IPS-NIHi7 (cell line): ENCODE data around the gene MAGIX.
"Not testable (repeated sequence)": the region's sequence is repeated elsewhere in the genome, so short reads cannot be mapped to it uniquely, and the experiment has no call there.

Experiments
- DNase-seq: peaks from one replicate; pipeline ENCODE4 v3.0.0; 2012; ENCODE audit warnings: mixed read lengths; ENCODE audit errors: extremely low spot score

The MAGIX gene

DNA sequence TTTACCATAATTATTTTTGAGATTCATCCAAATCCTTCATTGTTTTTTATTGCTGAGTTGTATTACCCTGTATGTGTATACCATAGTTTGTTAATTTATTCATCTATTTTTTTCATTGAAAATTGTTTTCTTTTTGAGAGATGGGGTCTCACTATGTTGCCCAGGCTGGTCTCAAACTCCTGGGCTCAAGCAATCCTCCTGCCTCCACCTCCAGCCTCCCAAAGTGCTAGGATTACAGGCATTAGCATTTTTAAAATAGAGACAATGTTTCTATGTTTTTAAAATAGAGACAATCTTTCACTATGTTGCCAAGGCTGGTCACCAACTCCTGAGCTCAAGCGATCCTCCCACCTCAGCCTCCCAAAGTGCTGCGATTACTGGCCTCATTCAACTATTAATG is 1.6 kb upstream of the MAGIX start:
- DNase-seq, result no peak

- no peak for DNase-seq
Observed at GRCh38 chrX:49161632-49162031, 926 bp upstream of the MAGIX start.

DNA sequence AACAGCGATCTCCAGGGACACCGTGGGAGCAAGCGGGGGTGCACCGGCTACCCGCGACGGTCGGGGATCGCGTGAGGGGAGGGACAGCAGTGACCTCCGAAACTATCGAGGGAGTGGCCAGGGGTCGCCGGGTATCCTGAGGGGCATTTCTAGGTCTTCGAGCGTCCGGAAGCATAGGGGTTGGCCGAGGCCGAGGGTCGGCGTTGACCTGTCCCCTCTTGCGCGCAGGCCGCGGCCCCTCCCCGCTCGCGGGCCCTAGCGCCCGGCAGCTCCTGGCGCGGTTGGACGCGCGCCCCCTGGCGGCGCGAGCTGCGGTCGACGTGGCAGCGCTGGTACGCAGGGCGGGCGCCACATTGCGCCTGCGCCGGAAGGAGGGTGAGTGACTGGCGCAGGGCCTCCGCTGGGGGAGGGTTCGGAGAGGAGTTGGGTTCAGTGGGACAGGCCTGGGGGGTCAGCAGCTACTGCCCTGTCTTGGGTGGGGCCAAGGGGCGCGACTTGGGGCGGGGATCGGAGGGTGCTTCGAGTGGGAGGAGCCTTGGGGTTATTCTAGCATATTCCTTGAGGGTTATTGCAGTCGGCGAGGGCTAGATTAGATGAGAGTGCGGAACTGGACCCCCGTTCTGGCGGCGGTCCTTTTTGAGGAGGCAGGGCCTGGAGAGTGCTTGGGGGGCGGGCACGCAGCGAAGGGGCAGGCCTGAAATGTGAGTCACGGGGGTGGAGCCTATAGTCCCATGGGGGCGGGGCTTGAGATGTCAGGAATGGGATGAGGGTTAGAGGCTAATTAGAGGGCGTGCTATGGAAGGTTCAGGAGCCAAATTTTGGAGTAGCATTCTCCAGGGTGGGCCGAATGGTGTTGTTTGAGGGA is 1.2 kb downstream of the MAGIX start:
- peak; percentile 65 for DNase-seq

DNA sequence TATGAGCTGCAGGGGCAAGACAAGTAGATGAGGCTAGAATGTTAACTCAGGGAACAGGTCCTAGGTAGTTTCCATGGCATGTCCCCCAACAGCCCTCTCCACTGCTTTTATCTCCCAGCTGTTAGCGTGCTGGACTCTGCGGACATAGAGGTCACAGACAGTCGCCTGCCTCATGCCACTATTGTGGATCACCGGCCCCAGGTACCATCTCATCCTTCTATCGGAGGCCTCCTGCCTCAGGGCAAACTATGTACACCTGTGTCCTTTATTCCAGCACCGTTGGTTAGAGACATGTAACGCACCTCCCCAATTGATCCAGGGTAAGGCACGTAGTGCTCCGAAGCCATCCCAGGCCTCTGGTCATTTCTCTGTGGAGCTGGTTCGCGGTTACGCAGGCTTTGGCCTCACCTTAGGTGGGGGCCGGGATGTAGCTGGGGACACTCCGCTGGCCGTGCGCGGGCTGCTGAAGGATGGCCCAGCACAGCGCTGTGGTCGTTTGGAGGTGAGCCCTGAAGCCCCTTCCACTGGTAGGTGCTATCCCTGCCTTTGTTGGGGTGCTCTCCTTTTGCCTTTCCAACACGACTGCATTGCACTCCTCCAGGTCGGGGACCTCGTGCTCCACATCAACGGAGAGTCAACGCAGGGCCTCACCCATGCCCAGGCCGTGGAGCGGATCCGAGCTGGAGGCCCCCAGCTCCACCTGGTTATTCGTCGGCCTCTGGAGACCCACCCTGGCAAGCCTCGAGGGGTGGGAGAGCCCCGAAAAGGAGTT is 2.2 kb downstream of the MAGIX start:
- no peak for DNase-seq

DNA sequence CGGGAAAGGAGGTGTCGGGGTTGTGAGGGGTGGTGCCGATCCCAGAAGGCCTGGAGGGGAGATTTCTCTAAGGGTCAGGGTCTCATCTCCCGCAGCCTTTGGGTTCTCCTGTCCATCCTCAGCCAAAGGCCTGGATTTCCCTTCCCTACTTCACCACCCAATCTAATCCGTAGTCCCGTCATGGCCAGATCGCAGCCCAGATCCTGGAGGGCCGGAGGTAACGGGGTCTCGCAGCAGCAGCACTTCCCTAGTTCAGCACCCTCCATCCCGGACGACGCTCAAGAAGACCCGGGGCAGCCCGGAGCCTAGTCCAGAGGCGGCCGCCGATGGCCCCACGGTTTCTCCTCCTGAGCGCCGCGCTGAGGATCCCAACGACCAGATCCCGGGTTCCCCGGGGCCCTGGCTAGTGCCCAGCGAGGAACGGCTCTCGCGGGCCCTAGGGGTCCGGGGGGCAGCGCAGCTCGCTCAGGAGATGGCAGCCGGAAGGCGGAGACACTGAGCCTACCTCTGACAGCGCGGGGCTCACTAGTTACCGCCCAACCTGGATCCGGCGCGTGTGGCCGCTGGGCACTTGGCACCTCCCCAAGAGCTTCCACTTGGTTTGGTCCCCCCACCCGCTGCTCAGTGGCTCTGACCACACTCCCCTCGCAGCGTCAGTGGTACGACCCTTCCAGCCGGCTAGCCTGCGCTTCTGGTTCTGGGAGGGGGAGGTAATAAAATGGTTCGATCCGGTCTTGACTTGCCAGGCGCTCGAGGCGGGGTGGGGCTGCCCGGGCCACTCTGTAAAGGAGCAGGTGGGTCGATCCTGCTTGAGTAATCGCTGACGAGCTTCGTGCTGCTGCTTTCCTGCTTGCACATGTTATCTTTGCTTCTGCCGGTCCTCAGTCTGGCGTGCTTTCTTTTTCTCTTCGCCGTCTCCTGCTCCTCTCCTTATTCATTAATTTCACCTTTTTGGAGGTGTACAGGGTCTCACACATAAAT is 3.6 kb downstream of the MAGIX start:
- peak; percentile 63 for DNase-seq

DNA sequence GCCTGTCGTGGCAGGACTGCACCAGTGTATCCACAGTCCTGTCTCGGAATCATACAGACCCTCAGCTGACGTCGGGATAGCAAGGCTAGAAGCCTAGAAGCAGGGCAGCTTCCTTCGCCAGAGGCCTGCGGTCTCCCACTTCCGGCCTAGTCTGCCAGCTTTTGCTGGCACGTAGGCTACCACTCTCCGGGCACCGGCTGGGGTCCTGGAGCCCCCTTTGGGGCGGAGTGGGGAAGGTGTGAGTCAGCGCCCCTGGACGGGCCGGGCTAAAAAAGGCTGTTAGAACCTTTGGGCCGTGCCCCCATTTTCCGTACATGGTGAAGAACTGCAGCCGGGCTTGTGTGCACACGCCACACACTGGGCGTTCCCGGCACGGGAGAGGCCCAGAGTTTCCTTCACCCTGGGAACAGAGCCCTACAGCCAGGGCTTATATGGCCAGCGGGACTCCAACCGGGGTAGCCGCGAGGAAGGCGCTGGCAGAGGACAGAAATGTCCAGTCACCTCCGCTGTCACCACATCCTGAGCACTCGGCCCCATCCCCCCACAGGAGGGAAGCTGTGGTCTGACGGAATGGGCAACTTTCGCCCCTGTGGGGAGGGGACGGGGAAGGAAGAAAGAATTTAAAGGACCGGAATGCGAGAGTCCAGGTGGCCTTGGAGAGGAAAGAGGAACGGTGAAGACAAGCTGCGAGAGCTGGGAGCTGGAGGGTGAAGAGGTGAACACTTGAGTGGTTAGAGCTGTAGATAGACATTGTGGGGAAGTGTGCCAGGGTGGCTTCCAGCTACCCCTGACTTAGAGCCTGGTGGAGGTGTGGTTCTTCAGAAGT is 4.6 kb downstream of the MAGIX start:
- no peak for DNase-seq

DNA sequence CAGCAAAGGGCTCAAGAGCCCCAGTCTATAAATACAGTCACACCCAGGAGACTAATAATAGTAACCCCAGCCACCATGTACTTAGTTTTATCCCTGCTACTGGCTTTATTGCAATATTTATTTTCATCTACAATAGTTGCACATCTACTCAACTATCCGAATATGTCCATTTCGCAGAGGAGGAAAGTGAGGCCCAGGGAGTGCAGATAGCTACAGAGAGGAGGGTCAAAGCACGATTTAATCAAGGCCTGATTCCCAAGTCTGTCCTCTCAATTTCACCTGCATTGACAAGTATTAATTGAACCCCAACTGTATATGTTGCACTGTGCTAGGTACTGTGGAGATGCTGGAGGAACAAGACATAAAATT is 5.2 kb downstream of the MAGIX start:
- DNase-seq, result no peak

DNA sequence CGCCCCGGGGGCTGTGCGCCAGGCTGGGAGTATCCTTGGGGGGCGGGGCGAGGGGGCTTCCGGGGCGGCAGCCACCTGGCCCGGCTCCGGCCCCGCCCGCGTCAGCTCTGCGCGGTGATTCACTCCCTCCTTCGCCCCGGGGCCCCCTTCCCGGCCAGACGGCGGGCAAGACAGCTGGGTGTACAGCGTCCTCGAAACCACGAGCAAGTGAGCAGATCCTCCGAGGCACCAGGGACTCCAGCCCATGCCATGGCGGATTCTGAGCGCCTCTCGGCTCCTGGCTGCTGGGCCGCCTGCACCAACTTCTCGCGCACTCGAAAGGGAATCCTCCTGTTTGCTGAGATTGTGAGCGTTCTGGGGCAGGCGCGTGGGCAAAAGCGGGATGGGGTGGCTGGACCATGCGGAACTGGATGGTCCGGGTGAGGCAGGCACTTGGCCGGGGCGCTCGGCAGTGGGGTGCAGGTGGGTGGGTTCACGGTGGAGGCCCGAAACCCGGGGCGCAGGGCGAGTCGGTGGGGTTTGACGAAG is 9.3 kb downstream of the MAGIX start, which contains the start of gene PLP2:
Gene PLP2, plus strand, starts transcription at position 147 of the 528 bp plus-strand sequence. Its CDS starts 103 bp downstream, at position 250.
- DNase-seq, result no peak

GRCh38 chrX:49172280-49172780 is 9.8 kb downstream of the MAGIX start:
- DNase-seq, result no peak

GRCh38 chrX:49173544-49173943 is 11.0 kb downstream of the MAGIX start:
- not testable (repeated sequence) for DNase-seq

GRCh38 chrX:49174723-49175122 is 12.2 kb downstream of the MAGIX start:
- DNase-seq, result no peak

- no peak for DNase-seq
Observed at GRCh38 chrX:49175435-49176274, 13.1 kb downstream of the MAGIX start.

DNA sequence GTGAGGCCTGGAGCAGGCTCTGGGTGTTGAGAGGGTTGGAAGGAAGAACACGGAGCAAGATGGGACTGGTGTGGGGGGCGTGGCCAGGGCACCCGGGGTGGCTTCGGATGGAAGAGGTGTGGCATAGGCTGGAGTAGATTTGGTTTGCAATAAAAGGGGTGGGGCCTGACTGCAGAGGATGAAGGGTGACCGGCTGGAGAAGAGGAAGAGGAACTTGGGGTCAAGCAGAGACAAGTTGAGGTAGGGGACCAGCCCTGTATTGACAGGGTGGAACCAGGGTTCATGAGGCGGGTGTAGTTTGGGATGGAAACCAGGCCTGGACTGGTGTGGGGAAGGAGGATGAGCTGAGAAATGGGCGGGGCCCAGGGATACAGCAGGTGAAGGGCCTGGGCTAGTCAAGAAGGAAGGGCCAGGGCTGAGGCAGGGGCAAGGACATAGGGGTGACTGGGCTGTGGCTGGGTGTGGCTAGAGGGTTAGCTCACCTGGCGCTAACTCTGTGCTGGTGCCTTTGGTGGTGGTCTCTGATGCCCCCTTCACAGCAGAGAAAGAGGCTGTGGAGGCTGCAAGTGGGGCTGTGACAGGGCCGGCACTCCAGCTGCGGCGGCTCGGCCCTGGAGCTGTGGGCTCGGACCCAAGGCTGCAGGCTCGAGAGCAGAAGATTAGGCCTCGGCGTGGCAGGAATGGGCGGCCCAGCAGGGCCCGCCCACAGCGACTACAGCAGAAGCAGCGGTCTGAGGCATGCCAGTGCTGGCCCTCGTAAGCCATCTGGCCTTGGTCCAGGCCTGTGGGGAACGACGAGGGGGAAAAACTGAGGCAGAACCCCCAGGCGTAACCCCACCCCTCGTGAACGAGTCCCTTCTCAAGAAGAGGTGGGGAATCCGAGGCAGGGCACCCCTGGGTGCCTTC is 14.1 kb downstream of the MAGIX start:
- no peak for DNase-seq

DNA sequence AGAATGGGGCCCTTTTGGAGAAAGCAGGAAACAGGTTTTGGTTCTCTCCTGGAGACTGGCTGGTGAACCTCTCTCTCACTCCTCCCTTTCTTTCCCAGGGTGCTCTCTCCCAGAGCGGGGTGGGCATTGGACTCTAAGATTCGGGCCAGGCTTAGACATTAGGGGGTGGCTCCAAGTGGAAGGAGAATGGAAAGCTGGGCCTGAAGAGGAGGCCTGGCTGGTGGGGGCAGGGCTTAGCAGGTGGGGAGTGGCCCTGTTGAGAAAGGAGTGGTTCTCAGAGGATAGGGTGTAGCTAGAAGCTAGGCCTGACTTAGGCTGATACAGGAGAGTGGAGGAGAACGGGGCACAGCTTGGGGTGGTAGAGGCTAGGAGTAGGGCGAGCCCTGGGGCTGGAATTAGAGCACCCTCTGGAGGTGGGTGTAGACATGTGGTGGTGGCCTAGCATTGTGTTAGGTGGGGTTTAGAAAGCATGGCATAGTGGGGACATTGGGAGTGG is 14.8 kb downstream of the MAGIX start:
- no peak for DNase-seq

DNA sequence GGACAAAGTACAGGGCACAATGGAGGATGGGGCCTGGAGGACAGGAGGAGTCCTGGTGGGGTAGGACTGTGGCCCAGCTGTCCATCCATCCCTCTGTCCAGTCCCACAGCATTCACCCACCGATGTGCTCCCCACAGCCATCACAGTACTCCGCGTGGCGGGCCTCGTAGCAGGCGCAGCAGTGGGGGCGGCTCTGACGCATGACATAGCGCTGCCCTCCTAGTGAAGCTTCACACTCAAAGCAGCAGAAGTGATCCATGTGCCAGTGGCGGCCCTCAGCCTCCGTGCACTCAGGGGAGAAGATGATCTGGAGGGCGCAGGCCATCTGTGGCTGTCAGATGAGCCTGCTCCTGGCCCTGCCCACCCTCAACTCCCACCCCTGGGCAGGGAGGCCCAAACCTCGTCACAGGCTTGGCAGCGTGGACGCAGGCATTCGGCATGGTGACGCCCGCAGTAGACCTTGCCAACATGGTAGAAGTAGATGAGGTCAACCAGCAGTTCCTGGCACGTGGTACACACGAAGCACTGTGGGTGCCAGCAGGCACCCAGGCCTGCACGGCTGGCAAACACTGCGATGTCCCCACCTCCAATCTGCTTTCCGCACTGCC is 15.4 kb downstream of the MAGIX start:
- no peak for DNase-seq

DNA sequence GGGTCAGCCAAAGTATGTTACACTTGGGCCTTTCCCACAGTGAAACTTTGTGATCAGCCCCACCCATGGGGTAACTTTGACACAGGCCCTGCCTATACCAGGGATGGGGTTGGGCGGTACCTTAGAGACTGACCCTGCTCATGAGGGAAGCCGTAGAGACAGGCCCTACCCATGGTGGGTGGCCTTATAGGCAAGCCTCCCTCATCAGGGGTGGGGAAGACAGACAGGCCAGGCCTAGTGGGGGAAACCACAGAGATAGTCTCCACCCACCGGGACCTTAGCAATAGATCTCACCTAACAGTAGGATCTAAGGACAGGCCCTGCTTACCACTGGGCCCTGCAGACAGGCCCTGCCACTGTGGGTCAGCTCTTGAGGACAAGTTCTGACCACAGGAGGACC is 16.0 kb downstream of the MAGIX start:
- no peak for DNase-seq

DNA sequence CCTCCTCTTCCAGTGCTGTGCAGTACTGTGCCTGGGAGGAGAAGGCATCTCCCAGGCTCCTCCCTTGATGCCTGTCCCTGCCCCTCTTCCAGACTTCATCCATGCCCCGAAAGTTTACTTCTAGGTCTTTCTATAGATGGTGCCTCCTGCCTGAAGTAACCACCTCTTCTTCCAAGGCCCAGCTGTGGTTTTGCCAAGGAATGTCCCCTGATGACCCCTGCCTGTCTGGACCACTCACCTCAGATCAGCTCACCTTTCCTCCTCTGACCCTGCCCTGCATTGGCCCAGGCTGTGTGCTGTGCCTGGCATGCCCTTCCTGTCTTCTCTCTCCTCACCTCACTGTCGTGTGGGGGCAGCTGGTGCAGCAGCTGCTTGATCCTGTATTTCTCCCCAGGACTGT is 16.8 kb downstream of the MAGIX start:
- DNase-seq, result no peak
